Activated CD8-positive, alpha-beta memory T cell treated with anti-CD3 and anti-CD28 coated beads, Interleukin-2, amount 50 U/mL, for 48 hours (primary cell): ENCODE results near the gene BHMT.
"Not testable (repeated sequence)": the region's sequence is repeated elsewhere in the genome, so short reads cannot be mapped to it uniquely, and the experiment has no call there.

Experiments
- DNase-seq: peaks from one replicate; pipeline ENCODE4 v3.0.0-alpha.2; 2020

Gene BHMT

GRCh38 chr5:79173626-79174025 is 62.0 kb downstream of the BHMT start:
- DNase-seq = no peak

GRCh38 chr5:79180449-79180848 is 68.8 kb downstream of the BHMT start:
- not testable (repeated sequence) for DNase-seq

- DNase-seq = no peak
These were observed 69.9 kb downstream of the BHMT start for GRCh38 chr5:79181419-79182022.
